DMS 273 treated with DMSO at 0.1 percent for 48 hours (cell line): Measurements from ENCODE around the gene F2RL2.
"Not testable (repeated sequence)": the region's sequence is repeated elsewhere in the genome, so short reads cannot be mapped to it uniquely, and the experiment has no call there.

Experiments
- DNase-seq: peaks from one replicate; lab custom pipeline; 2025; lab: John Stamatoyannopoulos, UW

F2RL2 gene

GRCh38 chr5:76622076-76622475, 1.1 kb downstream of the F2RL2 start:
- no peak for DNase-seq

GRCh38 chr5:76620166-76620565, 3.0 kb downstream of the F2RL2 start:
- DNase-seq: no peak

- DNase-seq: no peak
Measured at GRCh38 chr5:76617675-76618074, 5.5 kb downstream of the F2RL2 start.

- no peak for DNase-seq
Measured at GRCh38 chr5:76617229-76617628, 6.0 kb downstream of the F2RL2 start.

- DNase-seq: no peak
Measured at GRCh38 chr5:76616206-76616605, 7.0 kb downstream of the F2RL2 start.

GRCh38 chr5:76615759-76616158, 7.4 kb downstream of the F2RL2 start:
- no peak for DNase-seq

- DNase-seq: no peak
Measured at GRCh38 chr5:76612942-76613341, 10.3 kb downstream of the F2RL2 start.

- no peak for DNase-seq
Measured at GRCh38 chr5:76610196-76610595, 13.0 kb downstream of the F2RL2 start.

- no peak for DNase-seq
Measured at GRCh38 chr5:76608833-76609232, 14.4 kb downstream of the F2RL2 start.

GRCh38 chr5:76607353-76607871, 15.8 kb downstream of the F2RL2 start:
- no peak for DNase-seq

- DNase-seq: no peak
Measured at GRCh38 chr5:76606701-76607100, 16.5 kb downstream of the F2RL2 start.

GRCh38 chr5:76604838-76605237, 18.4 kb downstream of the F2RL2 start:
- no peak for DNase-seq

- DNase-seq: not testable (repeated sequence)
Measured at GRCh38 chr5:76603991-76604390, 19.2 kb downstream of the F2RL2 start.

GRCh38 chr5:76602094-76602726, 21.0 kb downstream of the F2RL2 start:
- DNase-seq: no peak

- peak; percentile 35 for DNase-seq
Measured at GRCh38 chr5:76601470-76601869, 21.7 kb downstream of the F2RL2 start.

GRCh38 chr5:76600716-76601115, 22.5 kb downstream of the F2RL2 start:
- no peak for DNase-seq

- no peak for DNase-seq
Measured at GRCh38 chr5:76598531-76598930, 24.7 kb downstream of the F2RL2 start.

GRCh38 chr5:76595755-76596481, 27.3 kb downstream of the F2RL2 start:
- DNase-seq: no peak

GRCh38 chr5:76594107-76594506, 29.1 kb downstream of the F2RL2 start:
- DNase-seq: no peak

GRCh38 chr5:76592692-76593091, 30.5 kb downstream of the F2RL2 start:
- no peak for DNase-seq

- no peak for DNase-seq
Measured at GRCh38 chr5:76591366-76591765, 31.8 kb downstream of the F2RL2 start.

- no peak for DNase-seq
Measured at GRCh38 chr5:76590027-76590426, 33.2 kb downstream of the F2RL2 start.

GRCh38 chr5:76586531-76586930, 36.7 kb downstream of the F2RL2 start:
- DNase-seq: no peak

GRCh38 chr5:76585783-76586217, 37.4 kb downstream of the F2RL2 start:
- no peak for DNase-seq
